GM19043 (cell line): ENCODE results near the gene NKIRAS1.
"Not testable (repeated sequence)": the region's sequence is repeated elsewhere in the genome, so short reads cannot be mapped to it uniquely, and the experiment has no call there.

Experiments
- ATAC-seq: cut with Tn5 transposase; IDR thresholded peaks from one replicate; pipeline ENCODE4 v1.9.1; 2021; ENCODE audit warnings: low read depth; ENCODE audit not compliant: unreplicated experiment

NKIRAS1 gene

GRCh38 chr3:23941440-23941839 lies 24.6 kb upstream of the NKIRAS1 start:
- ATAC-seq = no peak

GRCh38 chr3:23940775-23941174 lies 24.0 kb upstream of the NKIRAS1 start:
- ATAC-seq = no peak

GRCh38 chr3:23938688-23939087 lies 21.9 kb upstream of the NKIRAS1 start:
- no peak for ATAC-seq

DNA sequence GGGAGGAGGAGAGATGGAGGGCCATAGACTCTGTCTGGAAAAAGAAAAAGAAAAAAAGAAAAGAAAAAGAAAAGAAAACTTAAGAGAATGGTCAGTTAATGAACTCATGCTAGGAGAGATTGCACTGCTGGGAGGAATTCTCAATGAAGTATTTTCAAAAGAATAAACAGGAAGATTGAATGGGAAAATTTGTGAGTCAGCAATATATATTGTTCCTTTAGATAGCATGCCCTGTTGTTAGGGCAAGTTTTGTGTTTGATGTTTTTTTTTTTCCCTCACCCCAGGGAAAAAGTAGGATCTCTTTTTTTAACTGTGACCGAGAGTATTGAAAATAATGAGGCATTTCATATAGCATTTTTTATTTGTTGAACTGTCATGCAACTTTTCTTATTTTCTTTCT lies 20.5 kb upstream of the NKIRAS1 start:
- no peak for ATAC-seq

GRCh38 chr3:23934253-23934652 lies 17.5 kb upstream of the NKIRAS1 start:
- ATAC-seq = no peak

GRCh38 chr3:23932571-23932970 lies 15.8 kb upstream of the NKIRAS1 start:
- no peak for ATAC-seq

GRCh38 chr3:23931597-23931996 lies 14.8 kb upstream of the NKIRAS1 start:
- no peak for ATAC-seq

DNA sequence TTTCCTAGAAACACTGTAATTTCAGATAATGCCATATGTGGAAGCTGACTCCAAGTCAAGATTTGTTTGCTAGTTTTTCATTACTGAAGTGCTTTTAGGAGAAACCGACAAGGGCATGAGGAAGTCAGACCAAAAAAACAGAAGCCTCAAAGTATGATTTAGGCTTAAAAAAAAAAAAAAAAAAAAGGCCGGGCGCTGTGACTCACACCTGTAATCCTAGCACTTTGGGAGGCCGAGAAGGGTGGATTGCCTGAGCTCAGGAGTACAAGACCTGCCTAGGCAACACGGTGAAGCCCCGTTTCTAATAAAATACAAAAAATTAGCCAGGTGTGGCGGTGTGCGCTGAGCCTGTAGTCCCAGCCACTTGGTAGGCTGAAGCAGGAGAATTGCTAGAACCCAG lies 11.7 kb upstream of the NKIRAS1 start:
- no peak for ATAC-seq

- ATAC-seq = no peak
Observed at GRCh38 chr3:23926736-23927135, 9.9 kb upstream of the NKIRAS1 start.

GRCh38 chr3:23926246-23926645 lies 9.5 kb upstream of the NKIRAS1 start:
- no peak for ATAC-seq

DNA sequence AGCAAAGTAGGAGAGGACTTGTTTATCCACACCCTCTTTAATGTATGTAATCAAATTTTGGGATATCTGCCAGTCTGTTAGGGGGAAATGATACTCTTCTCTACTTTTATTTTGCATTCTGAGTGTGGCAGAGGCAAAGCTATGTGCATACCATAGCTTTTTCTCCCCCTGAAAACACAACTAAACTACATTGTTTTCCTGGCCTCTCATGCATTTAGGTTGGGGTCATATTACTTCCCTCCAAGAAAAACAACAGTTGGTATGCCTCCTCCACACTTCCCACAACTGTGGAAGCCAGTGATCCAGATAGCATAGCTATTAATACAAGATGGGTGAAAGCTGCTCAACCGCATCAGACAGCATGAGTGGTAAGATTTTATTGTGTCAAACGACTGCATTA lies 7.0 kb upstream of the NKIRAS1 start:
- ATAC-seq = no peak

DNA sequence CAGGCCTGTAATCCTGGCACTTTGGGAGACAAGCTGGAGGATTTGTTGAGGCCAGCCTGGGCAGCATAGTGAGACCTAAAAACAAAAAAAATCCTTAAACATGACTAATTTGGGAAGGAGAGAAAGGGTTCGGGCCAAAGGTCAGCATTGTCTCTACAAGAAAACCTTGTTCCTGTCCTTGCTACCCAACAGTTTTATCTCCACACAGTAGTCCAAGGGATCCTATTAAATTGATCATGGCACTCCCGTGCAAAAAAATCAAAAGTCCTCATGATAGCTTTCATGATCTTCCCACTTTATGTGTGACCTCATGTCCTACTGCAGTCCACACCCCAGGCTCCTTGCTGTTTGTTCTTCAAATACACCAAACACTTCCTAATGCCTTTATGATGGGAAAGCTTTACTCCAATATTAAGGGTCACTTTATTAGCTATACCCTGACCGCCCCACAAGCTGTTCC lies 4.3 kb upstream of the NKIRAS1 start:
- ATAC-seq = no peak

DNA sequence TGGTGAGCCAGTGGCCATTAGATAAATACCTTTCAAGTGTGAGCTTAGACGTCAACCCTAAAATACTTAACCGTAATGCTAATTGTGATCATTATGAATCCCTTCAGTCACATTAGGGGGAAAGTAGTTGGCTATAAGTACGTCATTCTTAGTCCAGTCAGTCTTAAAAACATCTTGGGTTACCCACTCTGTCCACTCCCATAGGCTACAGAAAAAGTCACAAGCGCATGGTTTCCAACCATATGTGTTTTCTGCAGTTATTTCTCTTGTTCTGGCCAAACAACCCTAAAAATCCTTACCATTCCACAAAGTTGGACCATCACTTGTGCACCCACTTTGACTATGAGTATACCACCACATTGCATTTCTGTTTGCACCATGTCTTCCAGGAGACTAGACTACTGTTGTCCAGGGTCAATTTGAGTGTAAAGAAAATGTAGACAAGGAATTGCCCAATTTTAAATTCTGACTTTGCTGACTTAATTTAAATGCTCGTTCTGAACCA lies 3.4 kb upstream of the NKIRAS1 start:
- no peak for ATAC-seq

- no peak for ATAC-seq
Observed at GRCh38 chr3:23919628-23920027, 2.8 kb upstream of the NKIRAS1 start.

GRCh38 chr3:23918331-23918730 lies 1.5 kb upstream of the NKIRAS1 start:
- not testable (repeated sequence) for ATAC-seq

GRCh38 chr3:23917679-23918303 lies 1.0 kb upstream of the NKIRAS1 start:
- not testable (repeated sequence) for ATAC-seq

DNA sequence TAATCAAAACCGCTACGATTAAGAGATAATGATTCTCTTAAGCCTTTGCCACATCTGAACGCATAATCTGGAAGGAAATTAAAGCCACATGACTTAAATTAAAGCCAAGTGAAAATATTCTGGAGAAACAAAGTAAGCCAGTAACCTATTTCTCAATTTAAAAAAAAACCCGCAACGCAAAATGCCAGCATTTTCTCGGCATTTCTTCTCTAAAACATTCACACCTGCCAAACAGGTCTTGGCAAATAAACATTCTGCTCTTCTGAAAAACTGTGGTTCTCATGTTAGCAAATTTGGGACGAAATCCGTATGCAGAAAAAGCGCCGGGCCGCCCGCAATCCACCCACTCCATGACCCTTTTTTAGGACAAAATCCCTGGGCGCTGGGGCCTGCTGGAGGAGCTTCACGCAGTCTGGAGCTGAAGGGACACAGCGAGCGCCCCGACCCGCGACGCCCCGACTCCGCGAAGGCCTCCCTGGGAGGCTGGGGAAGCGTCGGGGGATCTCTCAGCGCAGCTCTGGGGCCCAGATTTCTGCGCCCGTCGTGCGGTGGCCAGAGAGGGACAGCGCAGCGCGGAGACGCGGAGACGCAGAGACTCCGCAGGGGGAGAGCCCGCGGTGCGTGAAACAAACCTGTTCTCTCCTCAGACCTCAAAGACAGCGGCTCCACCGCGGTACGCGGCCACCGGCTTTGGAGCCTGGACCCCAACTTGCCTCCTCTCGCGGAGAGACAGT lies 471 bp downstream of the NKIRAS1 start:
- peak; percentile 33 for ATAC-seq

DNA sequence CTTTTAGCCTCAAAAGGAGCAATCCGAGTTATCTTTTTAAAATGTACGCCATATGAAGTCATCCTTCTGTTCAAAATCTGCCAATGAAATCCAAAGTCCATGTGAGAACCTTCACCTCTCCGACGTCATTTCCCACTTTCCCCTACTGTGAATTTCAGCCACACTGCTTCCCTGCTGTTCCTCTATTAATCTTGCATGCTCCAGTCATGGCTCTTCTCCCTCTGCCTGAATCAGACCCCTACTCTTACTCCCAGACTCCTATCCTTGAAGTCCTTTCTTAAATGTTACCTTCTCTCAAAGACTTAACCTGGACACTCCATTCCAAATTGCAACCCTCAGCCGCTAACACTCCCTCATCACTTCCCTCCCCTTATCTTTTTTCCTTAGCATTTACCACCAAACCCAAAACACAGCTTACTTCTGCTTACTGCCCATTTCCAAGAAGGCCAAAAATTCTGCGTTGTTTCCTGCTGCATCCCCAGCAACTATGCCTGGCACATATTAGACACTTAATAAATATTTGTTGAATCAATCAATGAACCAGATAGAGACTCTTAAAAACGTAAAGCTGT lies 1.2 kb downstream of the NKIRAS1 start:
- ATAC-seq = no peak

DNA sequence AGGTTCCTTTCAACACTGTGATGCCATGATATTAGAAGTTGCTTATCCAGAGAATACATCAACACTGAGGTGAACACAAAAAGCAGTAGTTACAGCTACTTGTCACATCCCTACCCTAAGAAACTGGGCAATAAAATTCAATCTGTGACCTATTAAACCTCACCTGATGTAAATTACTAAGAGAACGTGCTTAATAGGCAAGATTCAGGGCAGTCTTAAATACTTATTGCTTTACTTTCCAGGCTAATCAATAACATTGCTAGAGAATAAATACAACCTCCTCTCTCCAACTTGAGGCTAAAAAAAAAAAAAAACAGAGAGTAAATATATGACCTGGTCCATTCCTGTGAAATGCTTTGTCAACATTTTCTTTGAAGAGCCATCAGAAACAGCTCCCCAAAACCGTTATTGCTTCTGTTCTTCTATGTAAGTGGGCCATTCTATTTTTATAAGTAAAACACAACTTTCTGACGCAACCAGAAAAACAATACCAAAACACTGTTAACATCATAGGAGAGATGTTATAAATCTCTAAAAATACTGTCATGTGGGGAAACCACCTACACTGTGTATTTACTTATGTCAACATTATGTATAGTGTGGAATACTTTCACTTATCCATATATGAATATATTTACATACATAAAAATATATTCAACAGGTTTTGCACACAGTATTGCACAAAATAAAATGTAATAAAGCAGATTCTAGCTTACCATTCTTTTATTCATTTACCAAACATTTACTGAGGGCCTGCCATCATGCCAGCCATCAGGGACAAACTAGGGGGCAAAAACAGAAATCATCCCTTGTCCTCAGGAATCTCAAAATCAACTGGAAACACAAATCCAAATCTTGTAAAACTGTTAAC lies 2.7 kb downstream of the NKIRAS1 start:
- no peak for ATAC-seq

DNA sequence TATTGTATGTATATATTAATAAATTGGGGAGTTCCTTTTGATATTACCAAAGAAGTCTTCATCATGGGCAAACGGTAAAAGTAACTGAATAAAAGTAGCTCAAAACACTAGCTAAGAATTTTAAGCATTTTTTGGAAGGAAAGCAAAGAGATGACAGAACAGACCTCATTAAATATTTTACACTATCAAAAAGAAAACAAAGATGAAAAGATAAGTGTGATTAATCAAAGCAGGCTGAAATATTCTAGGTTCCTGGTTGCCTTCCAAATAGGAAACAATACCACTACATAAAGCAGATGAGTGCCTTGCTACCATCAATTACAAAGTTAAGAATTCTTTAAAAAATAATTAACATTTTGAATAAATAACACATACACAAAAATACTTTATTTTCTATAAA lies 3.6 kb downstream of the NKIRAS1 start:
- no peak for ATAC-seq

- not testable (repeated sequence) for ATAC-seq
Observed at GRCh38 chr3:23912335-23912734, 4.5 kb downstream of the NKIRAS1 start.
